ENCODE measurements around the gene GDF10. TPM values are rescaled to one million over a fixed set of nuclear protein-coding genes. Genes with fewer than 3 reads are reported as not detected.

GDF10 gene
- total RNA-seq, 1 donor from 2014 or later = not detected

GRCh38 chr10:47294057-47294456, 5.9 kb upstream of the GDF10 start:
- no peak for DNase-seq (ENCODE audit: low read depth)

DNA sequence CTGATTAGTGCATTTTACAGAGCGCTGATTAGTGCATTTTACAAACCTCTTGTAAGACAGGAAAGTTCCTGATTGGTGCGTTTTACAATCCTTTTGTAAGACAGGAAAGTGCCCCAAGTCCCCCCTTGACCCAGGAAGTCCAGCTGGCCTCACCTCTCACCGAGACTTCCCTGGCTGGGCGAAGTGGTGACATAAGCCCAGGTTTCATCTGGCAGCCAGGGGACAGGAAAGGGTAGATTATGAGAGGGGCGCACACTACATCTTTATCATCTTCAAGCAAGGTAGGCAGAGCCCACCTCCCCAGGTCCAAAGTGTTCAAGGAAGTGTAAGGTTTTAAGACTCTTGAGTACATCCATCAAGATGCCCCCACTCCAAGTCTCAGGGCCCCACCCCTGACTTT, 5.5 kb upstream of the GDF10 start:
- no peak for DNase-seq (ENCODE audit: low read depth)

GRCh38 chr10:47295411-47295810, 4.6 kb upstream of the GDF10 start:
- no peak for DNase-seq (ENCODE audit: low read depth)

DNA sequence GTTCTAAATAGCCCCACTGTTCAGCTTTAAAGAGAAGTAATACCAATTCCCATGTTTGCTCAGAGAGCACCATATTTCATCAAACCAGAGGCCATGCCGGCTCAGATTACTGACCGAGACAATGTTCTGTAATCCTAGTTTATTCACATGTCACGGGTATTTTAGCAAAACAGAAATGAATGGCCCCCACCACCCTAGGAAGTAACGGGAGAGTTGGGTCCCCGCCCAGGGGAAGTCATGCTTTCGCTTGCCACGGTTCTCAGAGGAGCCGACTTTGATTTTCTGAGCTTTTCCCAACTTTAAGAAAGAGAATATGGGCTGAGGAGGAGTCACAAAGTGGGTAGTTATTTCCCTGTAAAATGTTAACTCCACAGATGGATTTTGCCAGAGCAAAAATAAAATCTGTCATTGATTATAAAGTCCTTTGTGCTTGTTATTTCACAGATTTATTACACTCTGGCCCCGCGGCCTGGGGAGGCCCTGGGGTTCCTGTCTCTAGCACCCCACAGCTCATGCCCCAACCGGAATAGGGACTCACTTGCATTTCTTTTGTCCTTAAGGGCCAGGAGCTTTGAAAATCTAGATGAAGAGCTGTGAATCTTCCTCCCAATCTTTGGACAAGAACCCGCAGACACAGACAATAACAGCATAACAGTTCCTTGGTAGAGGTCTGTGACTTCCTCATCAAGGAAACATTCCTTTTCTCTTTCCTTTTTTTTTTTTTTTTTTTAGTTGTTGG, 3.7 kb upstream of the GDF10 start:
- no peak for DNase-seq (ENCODE audit: low read depth)

GRCh38 chr10:47296941-47297340, 3.1 kb upstream of the GDF10 start:
- no peak for DNase-seq (ENCODE audit: low read depth)

DNA sequence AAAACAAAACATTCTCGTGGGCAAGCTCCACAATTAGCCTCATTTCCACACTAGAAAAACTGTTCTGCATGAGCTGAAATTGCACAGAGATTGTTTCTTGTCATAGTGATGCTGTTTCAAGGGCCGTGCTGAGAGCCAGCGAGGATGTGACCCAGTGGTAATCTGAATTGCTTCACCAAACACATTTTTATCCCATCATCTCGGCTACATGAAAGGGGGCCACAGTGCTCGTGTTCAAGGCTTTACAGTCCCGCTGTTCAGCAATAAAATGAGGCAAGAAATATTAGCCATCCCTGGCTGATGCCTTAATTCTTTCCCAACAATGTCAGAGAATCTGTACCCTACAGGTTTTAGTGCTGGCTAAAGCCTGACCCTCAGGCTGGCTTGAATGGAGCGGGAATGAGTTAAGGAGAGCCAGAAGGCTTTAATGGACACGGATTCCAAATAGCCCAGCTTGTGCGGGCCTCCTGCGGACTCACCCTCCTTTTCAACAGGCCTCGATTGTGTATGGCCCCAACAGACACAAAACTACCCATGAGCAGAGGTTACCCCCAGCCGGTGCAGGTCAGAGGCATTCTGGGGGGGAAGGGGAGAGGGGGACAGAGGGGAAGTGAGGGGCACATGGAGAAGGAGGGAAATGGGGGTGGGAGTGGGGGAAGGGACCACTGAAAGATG, 2.0 kb upstream of the GDF10 start:
- no peak for DNase-seq (ENCODE audit: low read depth)

GRCh38 chr10:47298715-47299114, 1.3 kb upstream of the GDF10 start:
- no peak for DNase-seq (ENCODE audit: low read depth)

DNA sequence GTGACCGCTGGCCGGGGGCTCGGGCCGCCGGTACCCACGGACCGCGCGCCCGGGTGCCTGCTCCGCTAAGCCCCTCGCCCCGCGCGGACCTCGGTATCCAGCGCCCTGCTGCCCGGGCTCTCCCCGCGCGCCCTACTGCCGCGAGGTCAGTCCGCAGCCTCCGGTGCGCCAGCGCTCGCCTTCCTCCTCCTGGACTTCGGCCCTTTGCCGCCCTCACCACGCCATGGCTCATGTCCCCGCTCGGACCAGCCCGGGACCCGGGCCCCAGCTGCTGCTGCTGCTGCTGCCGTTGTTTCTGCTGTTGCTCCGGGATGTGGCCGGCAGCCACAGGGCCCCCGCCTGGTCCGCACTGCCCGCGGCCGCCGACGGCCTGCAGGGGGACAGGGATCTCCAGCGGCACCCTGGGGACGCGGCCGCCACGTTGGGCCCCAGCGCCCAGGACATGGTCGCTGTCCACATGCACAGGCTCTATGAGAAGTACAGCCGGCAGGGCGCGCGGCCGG, 483 bp downstream of the GDF10 start:
- DNase-seq (ENCODE audit: low read depth) = no peak

DNA sequence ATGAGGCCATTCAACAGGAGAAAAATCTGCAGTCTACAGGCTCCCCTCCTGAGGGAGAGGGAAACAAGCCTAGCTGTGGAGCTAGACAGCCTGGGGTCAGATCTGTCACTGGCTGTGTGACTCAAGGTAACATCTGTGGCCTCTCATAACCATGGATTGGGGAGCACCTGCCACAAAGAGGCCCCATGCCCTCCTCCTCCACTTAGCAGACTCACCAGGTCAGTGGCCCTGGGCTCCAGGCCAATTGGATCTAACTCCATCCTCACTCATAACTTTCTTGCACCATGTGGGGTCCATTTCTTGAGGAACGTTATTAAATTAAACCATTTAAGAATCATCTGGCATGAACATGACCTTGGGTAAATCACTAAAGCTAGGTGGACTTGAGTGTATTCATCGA, 1.8 kb downstream of the GDF10 start:
- DNase-seq (ENCODE audit: low read depth) = no peak

DNA sequence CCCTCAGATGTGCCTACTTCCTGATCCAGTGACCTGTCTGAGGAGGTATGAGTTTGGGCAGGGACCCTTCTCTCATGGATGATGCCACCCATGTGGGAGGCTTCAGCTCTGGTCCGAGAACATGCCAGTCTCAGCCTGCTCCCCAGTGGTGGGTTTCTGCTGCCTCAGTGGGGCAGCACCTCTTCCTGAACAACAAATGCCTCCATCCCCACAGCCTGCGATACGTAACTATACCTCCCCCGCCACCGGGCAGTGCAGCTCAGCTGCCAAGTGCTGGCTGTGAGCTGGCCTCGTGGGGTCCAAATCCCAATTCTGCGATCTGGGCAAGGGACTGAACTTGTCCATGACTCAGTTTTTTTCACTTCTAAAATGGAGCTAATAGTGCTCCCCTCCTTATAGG, 3.1 kb downstream of the GDF10 start:
- no peak for DNase-seq (ENCODE audit: low read depth)

DNA sequence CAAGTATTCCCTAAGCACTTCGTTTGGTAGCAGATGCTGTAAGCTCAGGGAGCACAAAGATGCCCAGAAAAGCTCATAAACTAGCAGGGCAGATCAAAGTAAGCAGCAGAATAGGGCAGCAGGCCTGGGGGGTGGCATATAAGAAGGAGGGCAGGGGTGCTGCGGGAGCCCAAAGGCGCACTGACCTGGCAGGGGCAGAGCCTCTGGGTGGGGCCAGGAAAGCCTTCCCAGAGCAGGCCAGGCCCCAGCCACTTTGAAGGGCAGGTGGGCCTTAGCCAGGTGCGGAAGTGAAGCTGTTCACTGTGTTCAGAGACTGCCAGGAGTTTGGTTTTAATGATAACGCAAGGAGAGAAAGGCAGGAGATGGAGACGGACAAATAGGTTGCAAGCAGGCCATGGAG, 3.9 kb downstream of the GDF10 start:
- DNase-seq (ENCODE audit: low read depth) = no peak

DNA sequence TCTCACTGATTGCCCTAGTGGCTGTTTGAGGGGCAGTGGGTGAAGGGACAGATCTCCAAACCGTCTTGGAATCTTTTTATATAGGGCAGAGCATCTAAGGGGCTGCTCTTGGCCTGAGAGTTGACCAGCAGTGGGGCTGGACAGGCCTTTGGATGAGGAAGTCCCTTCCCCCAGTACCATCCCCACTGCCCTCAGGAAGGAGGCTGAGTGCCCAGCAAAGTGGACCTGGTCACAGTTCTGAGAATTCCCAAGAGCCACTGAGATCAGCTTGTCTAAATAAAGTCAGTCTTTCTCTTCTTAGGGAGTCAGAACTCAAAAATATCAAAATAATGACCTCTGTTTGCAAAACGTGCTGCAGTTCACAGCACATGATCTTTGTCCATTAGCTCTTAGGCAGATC, 5.6 kb downstream of the GDF10 start:
- DNase-seq (ENCODE audit: low read depth) = no peak

DNA sequence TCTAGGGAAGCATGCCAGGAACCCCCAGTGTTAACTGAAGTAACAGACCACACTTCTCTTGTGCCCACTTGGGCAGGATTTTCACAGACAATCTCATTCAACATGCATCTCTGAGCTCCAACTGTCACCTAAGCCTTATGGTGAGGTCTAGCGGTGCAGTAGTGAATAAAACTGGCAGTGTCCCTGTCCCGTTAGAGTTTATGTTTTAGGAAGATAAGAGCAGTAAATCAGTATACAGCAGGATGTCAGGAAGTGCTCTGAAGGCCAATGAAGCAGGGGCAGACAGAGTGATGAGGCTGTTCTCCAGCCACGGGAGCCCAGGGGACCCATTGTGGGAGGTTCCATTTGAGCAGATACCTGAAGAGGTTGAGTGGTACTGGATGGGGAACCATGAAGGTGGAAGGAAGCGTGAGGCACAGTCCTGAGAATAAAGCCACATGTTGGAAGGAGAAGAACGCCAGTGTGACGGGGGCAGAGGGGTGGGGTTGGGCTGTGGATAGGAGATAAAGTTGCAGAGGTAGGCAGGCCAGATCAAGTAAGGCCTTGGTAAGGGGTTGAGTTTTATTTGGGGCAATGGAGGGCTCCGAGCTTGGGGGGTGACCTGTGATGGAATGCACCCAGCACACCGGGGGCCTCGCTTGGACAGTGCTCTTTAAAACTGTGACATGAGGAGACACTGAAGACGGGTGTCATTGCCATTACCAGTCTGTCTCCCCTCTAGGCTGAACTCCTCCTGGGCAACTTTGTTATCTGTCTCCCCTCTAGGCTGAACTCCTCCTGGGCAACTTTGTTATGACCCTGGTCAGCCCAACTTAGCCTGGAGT, 6.6 kb downstream of the GDF10 start:
- no peak for DNase-seq (ENCODE audit: low read depth)

- no peak for DNase-seq (ENCODE audit: low read depth)
Observed at GRCh38 chr10:47307381-47307780, 7.4 kb downstream of the GDF10 start.

DNA sequence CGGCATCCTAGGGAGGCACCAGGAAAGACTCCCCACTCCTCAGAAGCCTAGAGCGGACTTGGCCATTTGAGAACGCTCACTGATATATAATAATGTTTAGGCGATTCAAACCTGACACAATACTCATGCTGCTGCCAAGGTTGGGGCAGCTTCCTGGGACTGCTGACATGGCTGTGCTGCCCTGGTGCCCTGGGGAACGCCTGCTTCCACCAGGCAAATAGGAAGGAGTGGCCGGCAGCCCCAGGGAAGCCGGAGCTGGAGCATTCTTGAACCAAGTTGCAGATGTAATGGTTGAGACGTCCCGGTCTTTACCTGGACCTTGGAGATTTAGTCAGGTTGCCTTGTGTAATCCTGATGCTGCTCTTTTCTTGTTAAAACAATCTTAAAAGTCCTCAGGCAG, 8.8 kb downstream of the GDF10 start:
- DNase-seq (ENCODE audit: low read depth) = no peak

DNA sequence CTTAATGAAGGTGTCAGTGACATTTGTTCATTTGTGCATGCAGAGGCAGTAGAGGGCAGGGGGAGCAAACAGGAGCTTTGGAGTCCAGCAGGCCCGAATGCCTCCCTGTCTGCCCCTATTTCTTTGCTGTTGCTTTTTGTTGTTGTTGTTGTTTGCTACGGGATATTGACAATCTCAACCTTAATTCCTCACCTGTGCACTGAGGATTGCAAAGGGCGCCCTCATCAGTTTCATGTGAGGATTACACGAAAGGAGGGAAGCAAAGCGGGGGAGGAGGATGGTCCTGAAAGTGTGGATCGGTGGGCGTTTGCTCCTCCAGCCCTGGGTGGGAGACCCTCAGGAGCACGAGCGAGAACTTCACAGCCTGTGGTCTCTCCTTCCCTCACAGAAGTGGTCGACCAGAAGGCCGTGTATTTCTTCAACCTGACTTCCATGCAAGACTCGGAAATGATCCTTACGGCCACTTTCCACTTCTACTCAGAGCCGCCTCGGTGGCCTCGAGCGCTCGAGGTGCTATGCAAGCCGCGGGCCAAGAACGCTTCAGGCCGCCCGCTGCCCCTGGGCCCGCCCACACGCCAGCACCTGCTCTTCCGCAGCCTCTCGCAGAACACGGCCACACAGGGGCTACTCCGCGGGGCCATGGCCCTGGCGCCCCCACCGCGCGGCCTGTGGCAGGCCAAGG, 9.6 kb downstream of the GDF10 start:
- no peak for DNase-seq (ENCODE audit: low read depth)

GRCh38 chr10:47310090-47310505, 10.1 kb downstream of the GDF10 start:
- DNase-seq (ENCODE audit: low read depth) = no peak

DNA sequence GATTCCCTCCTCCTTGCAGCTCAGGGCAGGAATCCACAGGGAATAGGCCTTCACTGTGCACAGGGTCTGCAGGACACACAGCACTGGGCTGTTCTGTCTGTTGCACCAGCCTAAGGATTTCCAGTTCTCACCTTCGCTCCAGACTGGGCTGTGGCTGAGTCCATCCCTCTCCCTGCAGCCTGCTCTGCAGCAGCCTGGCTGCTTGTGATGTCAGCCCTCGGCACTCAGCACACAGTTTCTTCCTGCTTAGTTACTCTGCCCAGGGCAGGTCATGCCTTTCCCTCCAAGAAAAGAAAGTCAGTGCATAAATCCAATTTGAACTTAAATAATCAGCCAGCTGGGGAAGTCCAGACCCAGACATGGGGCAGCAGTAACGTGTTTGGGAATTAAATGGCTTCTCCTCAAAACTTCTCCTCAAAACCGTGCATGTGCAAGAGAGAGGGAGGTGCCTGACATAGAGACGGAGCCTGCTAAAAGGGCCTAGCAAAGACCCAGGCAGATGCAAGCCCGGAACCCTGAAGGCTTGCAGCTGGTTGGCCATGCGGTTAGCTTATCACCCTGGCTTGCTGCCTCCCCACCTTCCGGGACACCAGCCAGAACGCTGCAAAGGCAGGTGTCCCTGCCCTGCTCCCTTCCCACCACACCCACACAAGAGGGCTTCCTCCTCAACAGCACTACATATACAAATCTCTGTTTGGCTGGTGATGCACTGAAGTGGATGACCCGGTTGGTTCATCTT, 11.4 kb downstream of the GDF10 start:
- no peak for DNase-seq (ENCODE audit: low read depth)

DNA sequence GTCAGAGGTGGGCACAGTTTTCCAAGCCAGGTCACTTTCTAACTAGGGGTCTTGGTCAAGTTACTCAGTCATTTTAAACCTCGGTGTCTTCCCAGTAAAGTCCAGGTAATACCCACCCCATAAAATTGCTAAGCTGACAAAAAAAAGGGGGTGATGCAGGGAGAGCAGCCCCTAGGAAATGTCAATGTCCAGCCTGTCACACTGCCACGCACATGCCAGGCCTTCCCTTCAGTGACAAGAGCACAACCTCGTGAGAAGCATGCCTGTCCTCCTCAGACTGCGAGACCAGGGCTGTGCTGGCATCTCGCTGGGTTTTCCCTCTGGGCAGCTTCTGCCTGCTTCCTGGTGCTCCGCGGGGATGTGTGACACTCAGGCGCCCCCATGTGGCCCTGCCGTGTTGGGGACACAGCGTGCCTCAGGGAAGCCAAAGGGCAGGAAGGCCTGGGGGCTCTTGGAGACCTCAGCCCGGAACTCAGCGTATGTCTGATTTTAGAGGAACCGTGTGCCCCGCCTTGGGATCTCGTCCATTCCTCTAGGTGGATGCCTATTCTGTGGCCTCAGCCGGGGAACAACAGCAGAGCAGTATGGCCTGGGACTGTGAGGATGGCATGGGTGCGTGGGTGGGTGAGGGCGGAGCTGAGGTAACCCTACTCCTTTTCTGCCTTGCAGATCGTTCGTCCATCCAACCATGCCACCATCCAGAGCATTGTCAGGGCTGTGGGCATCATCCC, 12.1 kb downstream of the GDF10 start:
- peak; percentile 30 for DNase-seq (ENCODE audit: low read depth)

DNA sequence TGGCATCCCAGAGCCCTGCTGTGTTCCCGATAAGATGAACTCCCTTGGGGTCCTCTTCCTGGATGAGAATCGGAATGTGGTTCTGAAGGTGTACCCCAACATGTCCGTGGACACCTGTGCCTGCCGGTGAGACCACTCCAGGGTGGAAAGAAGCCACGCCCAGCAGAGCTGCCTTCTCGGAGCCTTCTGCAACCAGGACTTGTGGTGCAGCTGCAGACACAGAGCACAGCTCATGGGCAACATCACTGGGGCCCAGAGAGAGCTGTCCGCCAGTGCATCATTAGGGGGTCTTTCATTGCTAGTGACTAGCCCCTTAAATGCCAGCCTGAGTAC, 12.6 kb downstream of the GDF10 start:
- DNase-seq (ENCODE audit: low read depth) = no peak
